ENCODE measurements around the gene PARM1.

PARM1 gene

DNA sequence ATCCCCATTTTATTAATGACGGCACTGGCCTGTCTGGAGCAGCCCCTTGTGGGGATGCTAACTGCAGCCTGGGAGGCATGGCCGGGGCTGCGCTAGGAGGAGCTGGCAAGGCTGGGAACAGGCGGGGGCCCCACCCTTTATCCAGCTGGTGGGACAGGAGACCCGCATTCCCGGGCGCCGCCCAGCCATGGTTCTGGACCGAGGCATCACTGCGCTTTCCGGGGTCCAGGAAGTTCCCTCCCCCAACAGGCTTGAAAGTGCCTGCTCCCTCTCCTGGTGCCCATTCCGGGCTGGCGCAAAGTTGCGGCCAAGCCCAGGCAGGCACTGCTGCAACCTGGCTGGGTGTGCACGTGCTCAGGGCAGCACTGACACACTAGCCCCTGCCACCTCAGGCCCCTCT, 124.5 kb downstream of the PARM1 start:
- DNase-seq (ENCODE audit: insufficient read length, low spot score): no peak
- FAIRE-seq: no peak

GRCh38 chr4:75058486-75058885, 125.6 kb downstream of the PARM1 start:
- DNase-seq (ENCODE audit: insufficient read length, low spot score) (no peak), FAIRE-seq (no peak)

GRCh38 chr4:75063433-75063832, 130.5 kb downstream of the PARM1 start:
- no peak for DNase-seq (ENCODE audit: insufficient read length, low spot score)
- FAIRE-seq: no peak

DNA sequence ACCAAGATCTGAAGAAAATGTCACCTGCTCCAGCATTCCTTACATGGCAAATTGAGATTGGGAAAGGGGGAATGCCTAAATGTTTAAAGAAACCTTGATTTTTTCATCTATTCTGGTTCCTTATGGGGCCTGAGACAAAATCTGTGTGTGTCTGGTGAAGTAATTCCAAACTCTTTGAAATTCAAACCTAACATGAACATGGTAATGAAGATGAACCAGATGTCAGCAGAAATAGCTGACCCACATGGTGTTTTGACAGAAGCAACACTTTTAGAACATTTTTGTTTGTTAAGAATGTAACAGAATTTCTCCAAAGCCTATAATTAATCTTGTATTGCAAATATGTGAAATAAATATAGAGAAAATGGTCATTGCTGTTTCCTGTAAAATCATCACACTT, 133.0 kb downstream of the PARM1 start:
- no peak for FAIRE-seq
- DNase-seq (ENCODE audit: insufficient read length, low spot score): no peak

DNA sequence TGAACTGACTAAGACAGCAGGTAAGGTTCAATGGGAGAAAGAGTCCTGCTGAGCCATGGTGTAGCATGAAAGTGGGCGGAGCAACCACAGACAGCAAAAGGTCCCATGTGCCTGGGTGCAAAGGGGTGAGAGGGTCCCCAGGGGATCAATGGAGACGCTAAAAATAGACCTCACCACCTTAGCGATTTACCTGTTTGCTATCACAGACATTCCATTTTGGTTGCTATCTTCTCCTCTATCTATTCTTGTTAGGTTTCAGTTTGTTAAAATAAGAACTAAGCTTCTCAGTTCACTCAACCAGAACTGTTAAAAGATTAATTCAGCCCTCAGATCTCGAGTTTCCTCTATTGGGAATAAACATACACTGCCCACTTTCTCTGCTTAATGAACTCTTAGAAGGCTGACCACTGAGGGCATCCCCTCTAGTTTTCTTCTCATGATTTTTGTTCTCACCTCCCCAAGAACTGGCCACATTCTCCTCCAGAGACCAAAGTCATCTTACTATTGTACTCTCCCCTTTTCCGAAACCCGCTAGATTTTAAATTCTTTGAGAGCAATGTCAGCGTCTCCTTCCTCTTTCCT, 136.7 kb downstream of the PARM1 start:
- no peak for FAIRE-seq
- DNase-seq (ENCODE audit: insufficient read length, low spot score): no peak

DNA sequence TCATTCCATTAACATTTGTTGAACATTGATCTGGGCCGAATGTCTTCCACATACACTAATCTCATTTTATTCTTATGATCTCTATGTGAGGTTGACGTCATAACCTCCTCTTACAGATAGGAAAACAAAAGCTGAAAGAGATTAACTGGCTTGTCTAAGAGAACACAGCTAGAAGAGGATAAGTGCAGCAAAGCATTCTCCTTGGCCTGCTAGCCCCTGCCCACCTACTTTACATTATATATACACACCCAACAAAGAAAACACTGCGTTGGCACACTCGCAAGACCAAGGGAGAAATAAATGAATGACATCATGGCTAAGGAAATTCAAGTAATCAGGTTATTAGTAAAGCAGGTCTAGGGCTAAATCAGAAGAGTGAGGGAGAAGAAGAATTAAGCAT, 138.4 kb downstream of the PARM1 start:
- DNase-seq (ENCODE audit: insufficient read length, low spot score) (no peak), FAIRE-seq (no peak)

DNA sequence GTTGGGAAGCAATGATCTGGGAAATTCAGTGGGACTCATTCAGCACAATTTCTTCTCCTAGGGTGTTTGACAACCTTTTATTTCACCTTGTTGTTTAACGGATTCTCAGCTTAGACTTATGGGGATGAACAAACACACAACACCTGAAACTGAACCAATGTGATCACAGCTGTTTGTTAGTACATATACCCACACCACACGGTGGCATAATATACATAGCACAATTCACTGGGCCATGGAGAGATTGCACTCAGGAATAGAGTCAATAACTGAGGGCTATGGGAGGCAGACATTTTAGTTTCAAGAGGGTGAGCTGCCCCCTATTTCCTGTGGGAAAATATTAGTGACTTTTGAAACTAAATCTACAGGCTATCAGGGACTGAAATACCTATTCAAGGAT, 148.0 kb downstream of the PARM1 start:
- FAIRE-seq (no peak), DNase-seq (ENCODE audit: insufficient read length, low spot score) (no peak)

DNA sequence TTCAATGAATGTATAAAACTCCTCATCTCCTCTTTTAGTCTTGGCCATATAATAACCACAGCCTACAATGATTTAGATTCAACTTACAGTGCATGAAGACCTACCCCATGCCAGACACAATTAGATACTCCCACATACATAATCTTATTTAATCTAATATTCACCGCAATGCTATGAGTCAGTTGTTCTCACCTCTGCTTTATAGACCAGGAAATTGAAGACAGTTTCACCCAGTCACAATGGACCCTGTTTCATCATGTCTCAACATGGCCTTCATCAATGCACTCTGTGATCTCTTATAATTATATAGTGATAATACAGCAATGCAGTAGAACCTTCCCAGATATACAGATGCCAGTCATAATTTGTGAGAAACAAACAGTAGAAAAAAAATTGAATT, 148.6 kb downstream of the PARM1 start:
- DNase-seq (ENCODE audit: insufficient read length, low spot score) (no peak), FAIRE-seq (no peak)

DNA sequence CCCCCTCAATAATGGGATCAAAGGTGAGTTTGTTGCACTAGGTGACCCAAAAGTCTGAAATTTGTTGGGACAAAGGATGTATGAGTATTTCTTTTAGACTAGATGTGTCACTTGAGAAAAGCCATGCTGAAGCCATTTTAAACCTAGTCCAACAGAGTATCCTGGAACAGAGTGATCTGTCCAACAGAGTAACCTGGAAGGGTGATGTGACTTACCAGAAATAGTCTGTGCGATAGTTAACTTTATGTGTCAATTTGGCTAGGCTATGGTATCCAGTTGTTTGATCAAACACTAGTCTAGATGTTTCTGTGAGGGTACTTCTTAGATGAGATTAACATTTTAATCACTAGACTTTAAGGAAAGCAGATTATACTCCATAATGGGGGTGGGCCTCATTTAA, 154.5 kb downstream of the PARM1 start:
- no peak for FAIRE-seq
- no peak for DNase-seq (ENCODE audit: insufficient read length, low spot score)

- DNase-seq (ENCODE audit: insufficient read length, low spot score) (no peak), FAIRE-seq (no peak)
Observed at GRCh38 chr4:75087865-75088264, 154.9 kb downstream of the PARM1 start.

- DNase-seq (ENCODE audit: insufficient read length, low spot score): no peak
- no peak for FAIRE-seq
Observed at GRCh38 chr4:75089206-75089605, 156.3 kb downstream of the PARM1 start.

GRCh38 chr4:75099321-75099720, 166.4 kb downstream of the PARM1 start:
- no peak for FAIRE-seq
- DNase-seq (ENCODE audit: insufficient read length, low spot score): no peak

Data from HTR-8/SVneo (cell line).